Central memory CD8-positive, alpha-beta T cell (primary cell): ENCODE measurements around the gene ZCCHC18.

Source experiments
- ATAC-seq: fragments of 150-1000 bp; cut with Tn5 transposase; replicated peaks from 2 replicates; pipeline ENCODE4 v1.10.0; 2022; ENCODE audit warnings: mild to moderate bottlenecking, moderate FRiP score, moderate number of reproducible peaks; ENCODE audit not compliant: poor library complexity, severe bottlenecking; ENCODE audit errors: extremely low read depth
- DNase-seq, 2 donors: peaks; one replicate each; pipeline ENCODE4 v3.0.0; 2021; ENCODE audit warnings: low spot score in 2 of 2
- H3K27ac Mint-ChIP-seq: one replicate; pipeline ENCODE4 v1.8.0; 2022; ENCODE audit warnings: low read depth, mild to moderate bottlenecking, moderate library complexity, mixed read lengths
- H3K27me3 Mint-ChIP-seq: one replicate; pipeline ENCODE4 v1.8.0; 2022; ENCODE audit warnings: mixed read lengths
- H3K36me3 Mint-ChIP-seq: one replicate; pipeline ENCODE4 v1.8.0; 2022; ENCODE audit warnings: mild to moderate bottlenecking, moderate library complexity, mixed read lengths; ENCODE audit not compliant: insufficient read depth
- H3K4me1 Mint-ChIP-seq: one replicate; pipeline ENCODE4 v1.8.0; 2022; ENCODE audit warnings: mixed read lengths
- H3K4me3 Mint-ChIP-seq: one replicate; pipeline ENCODE4 v1.8.0; 2022; ENCODE audit warnings: mild to moderate bottlenecking, moderate library complexity, mixed read lengths
- H3K9me3 Mint-ChIP-seq: one replicate; pipeline ENCODE4 v1.8.0; 2022; ENCODE audit warnings: mixed read lengths

ZCCHC18 gene

GRCh38 chrX:104136241-104137019 is 24.1 kb downstream of the ZCCHC18 start:
- Mint-ChIP-seq H3K4me3 (no peak overlapping the region), H3K27me3 (no peaks in the 10 kb centered on the region), H3K9me3 (no peaks in the 10 kb centered on the region), H3K36me3 (peaks cover 4% of the 10 kb centered on the region), H3K27ac (no peak overlapping the region), H3K4me1 (peaks cover 15% of the 10 kb centered on the region)
- ATAC-seq (peak; percentile 65), DNase-seq (peak in 1 of 2 donors; percentile 37)

- Mint-ChIP-seq H3K4me1 (peaks cover 15% of the 10 kb centered on the region), H3K36me3 (peaks cover 2% of the 10 kb centered on the region), H3K9me3 (no peaks in the 10 kb centered on the region), H3K27me3 (no peaks in the 10 kb centered on the region), H3K4me3 (no peak overlapping the region), H3K27ac (no peak overlapping the region)
- DNase-seq (no peak), ATAC-seq (no peak)
These were observed 25.2 kb downstream of the ZCCHC18 start for GRCh38 chrX:104137496-104137895.

GRCh38 chrX:104141087-104141760 is 28.9 kb downstream of the ZCCHC18 start:
- Mint-ChIP-seq H3K4me3 (no peak overlapping the region), H3K27me3 (no peaks in the 10 kb centered on the region), H3K4me1 (peaks cover 23% of the 10 kb centered on the region), H3K36me3 (peaks cover 2% of the 10 kb centered on the region), H3K9me3 (no peaks in the 10 kb centered on the region), H3K27ac (no peak overlapping the region)
- ATAC-seq (no peak), DNase-seq (no peak)

- no peaks in the 10 kb centered on the region for H3K9me3 Mint-ChIP-seq
- H3K36me3 Mint-ChIP-seq = no peaks in the 10 kb centered on the region
- no peak overlapping the region for H3K4me3 Mint-ChIP-seq
- no peak overlapping the region for H3K27ac Mint-ChIP-seq
- H3K27me3 Mint-ChIP-seq = no peaks in the 10 kb centered on the region
- H3K4me1 Mint-ChIP-seq = peaks cover 20% of the 10 kb centered on the region
- no peak for DNase-seq
- ATAC-seq = no peak
These were observed 38.7 kb downstream of the ZCCHC18 start for GRCh38 chrX:104151037-104151436.

GRCh38 chrX:104156630-104157529 is 44.6 kb downstream of the ZCCHC18 start, which contains the start of gene SLC25A53:
Gene SLC25A53 (minus strand): TSS chrX:104157009. CDS start chrX:104105257, 51,752 bp downstream.
- Mint-ChIP-seq H3K9me3 (no peaks in the 10 kb centered on the region), H3K4me3 (peak within 1 kb of the TSS; percentile 100)
- ATAC-seq = peak; percentile 82

More at GRCh38 chrX:104156630-104157529, 44.6 kb downstream of the ZCCHC18 start, which contains the start of gene SLC25A53:
- Mint-ChIP-seq H3K4me1 (peaks cover 20% of the 10 kb centered on the region), H3K27me3 (no peaks in the 10 kb centered on the region), H3K36me3 (peaks cover 13% of the 10 kb centered on the region), H3K27ac (peak within 1 kb of the TSS; percentile 100)
- DNase-seq = peak; percentile 48 to 70
